Measurements from ENCODE around the gene ZNRD2.
A peak's percentile ranks its signal among the peaks of the same experiment; 100 is the strongest.

ZNRD2 gene

DNA sequence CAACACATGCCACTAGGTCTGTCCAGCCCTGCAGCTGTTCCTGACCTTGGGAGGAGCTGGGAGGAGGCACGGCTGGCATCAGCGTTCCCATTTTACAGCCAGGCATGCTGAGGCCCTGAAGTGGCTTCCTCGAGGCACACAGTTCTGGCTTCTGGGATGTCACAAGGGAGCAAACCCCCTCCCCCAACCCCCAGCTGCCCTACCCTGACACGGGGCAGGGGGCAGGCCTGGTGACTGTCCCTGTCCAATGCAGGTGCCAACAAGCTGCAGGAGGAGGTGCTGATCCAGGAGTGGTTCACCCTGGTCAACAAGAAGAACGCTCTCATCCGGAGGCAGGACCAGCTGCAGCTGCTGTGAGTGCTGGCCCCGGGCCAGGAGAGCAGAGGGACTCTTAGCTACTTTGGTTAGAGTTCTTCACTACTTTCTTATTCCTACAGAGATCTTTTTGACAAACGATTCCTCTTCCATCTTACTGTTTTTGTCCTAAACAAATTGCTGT lies 20.0 kb downstream of the ZNRD2 start:
- H2BK12ac ChIP-seq (ENCODE audit: low read length) = no peak overlapping the region
- H3K9ac ChIP-seq (ENCODE audit: low read length) = no peak overlapping the region
- H3K4me1 ChIP-seq (ENCODE audit: control insufficient read depth in 1 of 2, insufficient read depth in 2 of 2, low read length in 2 of 2) = peaks cover 0 to 8% of the 10 kb centered on the region in 2 experiments
- H3K4ac ChIP-seq (ENCODE audit: low read depth, low read length) = no peak overlapping the region
- H2AK5ac ChIP-seq (ENCODE audit: low read length) = no peak overlapping the region
- WGBS (ENCODE audit: extremely low coverage, insufficient coverage, insufficient read length) = no CpG with 5 or more reads among the region's 8 CpGs
- no peak overlapping the region for H2BK120ac ChIP-seq (ENCODE audit: insufficient read depth, low read length, poor library complexity)
- H3K23ac ChIP-seq (ENCODE audit: low read length) = no peak overlapping the region
- H2AFZ ChIP-seq (ENCODE audit: insufficient read depth, low read length, poor library complexity) = no peak overlapping the region
- H3K79me2 ChIP-seq (ENCODE audit: control insufficient read depth, insufficient read depth, low read length, poor library complexity) = no peaks in the 10 kb centered on the region
- H3K14ac ChIP-seq (ENCODE audit: low read length) = no peak overlapping the region
- no peak overlapping the region for H3K4me3 ChIP-seq (ENCODE audit: low read depth, low read length)
- peaks cover 5% of the 10 kb centered on the region for H3K27me3 ChIP-seq (ENCODE audit: insufficient read depth, low read length)
- peaks cover 8 to 12% of the 10 kb centered on the region in 2 experiments for H3K36me3 ChIP-seq (ENCODE audit: control insufficient read depth in 1 of 2, insufficient read depth in 2 of 2, low read length in 2 of 2)
- H3K79me1 ChIP-seq (ENCODE audit: low read length) = peaks cover 3% of the 10 kb centered on the region
- no peak overlapping the region for H4K8ac ChIP-seq (ENCODE audit: low read depth, low read length)
- H3K9me3 ChIP-seq (ENCODE audit: insufficient read depth, low read depth, low read length) = peaks cover 4% of the 10 kb centered on the region
- no peak overlapping the region for H2BK5ac ChIP-seq (ENCODE audit: low read depth, low read length, poor library complexity)
- no peak overlapping the region for H3K27ac ChIP-seq (ENCODE audit: low read depth, low read length)
- H4K12ac ChIP-seq (ENCODE audit: low read depth, low read length) = no peak overlapping the region
- DNase-seq = no peak
- H3K18ac ChIP-seq (ENCODE audit: low read length) = no peak overlapping the region
- no peak overlapping the region for H4K91ac ChIP-seq (ENCODE audit: low read depth, low read length)
- no peak overlapping the region for H3K4me2 ChIP-seq (ENCODE audit: low read length)

- no peak overlapping the region for H2AFZ ChIP-seq (ENCODE audit: insufficient read depth, low read length, poor library complexity)
- H2BK12ac ChIP-seq (ENCODE audit: low read length) = no peak overlapping the region
- H3K79me2 ChIP-seq (ENCODE audit: control insufficient read depth, insufficient read depth, low read length, poor library complexity) = no peaks in the 10 kb centered on the region
- H3K23ac ChIP-seq (ENCODE audit: low read length) = no peak overlapping the region
- H2AK5ac ChIP-seq (ENCODE audit: low read length) = no peak overlapping the region
- no peak overlapping the region for H2BK120ac ChIP-seq (ENCODE audit: insufficient read depth, low read length, poor library complexity)
- DNase-seq = peak in 1 of 2 donors; percentile 48
- H3K79me1 ChIP-seq (ENCODE audit: low read length) = peaks cover 3% of the 10 kb centered on the region
- H3K9ac ChIP-seq (ENCODE audit: low read length) = no peak overlapping the region
- no peak overlapping the region for H3K4me3 ChIP-seq (ENCODE audit: low read depth, low read length)
- H4K91ac ChIP-seq (ENCODE audit: low read depth, low read length) = no peak overlapping the region
- H3K4me1 ChIP-seq (ENCODE audit: control insufficient read depth in 1 of 2, insufficient read depth in 2 of 2, low read length in 2 of 2) = peaks cover 0 to 8% of the 10 kb centered on the region in 2 experiments
- H4K12ac ChIP-seq (ENCODE audit: low read depth, low read length) = no peak overlapping the region
- H3K27me3 ChIP-seq (ENCODE audit: insufficient read depth, low read length) = peaks cover 5% of the 10 kb centered on the region
- H4K8ac ChIP-seq (ENCODE audit: low read depth, low read length) = peak overlapping the region; percentile 42
- no peak overlapping the region for H3K27ac ChIP-seq (ENCODE audit: low read depth, low read length)
- peaks cover 4% of the 10 kb centered on the region for H3K9me3 ChIP-seq (ENCODE audit: insufficient read depth, low read depth, low read length)
- H2BK5ac ChIP-seq (ENCODE audit: low read depth, low read length, poor library complexity) = no peak overlapping the region
- H3K36me3 ChIP-seq (ENCODE audit: control insufficient read depth in 1 of 2, insufficient read depth in 2 of 2, low read length in 2 of 2) = peaks cover 6 to 12% of the 10 kb centered on the region in 2 experiments
- H3K4me2 ChIP-seq (ENCODE audit: low read length) = peak overlapping the region; percentile 64
- no peak overlapping the region for H3K18ac ChIP-seq (ENCODE audit: low read length)
- WGBS (ENCODE audit: extremely low coverage, insufficient coverage, insufficient read length) = no CpG with 5 or more reads among the region's 106 CpGs
- no peak overlapping the region for H3K4ac ChIP-seq (ENCODE audit: low read depth, low read length)
- H3K14ac ChIP-seq (ENCODE audit: low read length) = peak overlapping the region; percentile 14
These were observed 21.9 kb downstream of the ZNRD2 start for GRCh38 chr11:65591939-65592857.

GRCh38 chr11:65592858-65593517 lies 22.7 kb downstream of the ZNRD2 start:
- H2AFZ ChIP-seq (ENCODE audit: insufficient read depth, low read length, poor library complexity) = no peak overlapping the region
- no peak overlapping the region for H2BK120ac ChIP-seq (ENCODE audit: insufficient read depth, low read length, poor library complexity)
- peaks cover 3% of the 10 kb centered on the region for H3K79me1 ChIP-seq (ENCODE audit: low read length)
- H3K4me3 ChIP-seq (ENCODE audit: low read depth, low read length) = no peak overlapping the region
- peaks cover 5% of the 10 kb centered on the region for H3K27me3 ChIP-seq (ENCODE audit: insufficient read depth, low read length)
- no peak overlapping the region for H4K12ac ChIP-seq (ENCODE audit: low read depth, low read length)
- peak in 1 of 2 donors; percentile 6 for DNase-seq
- H3K4me1 ChIP-seq (ENCODE audit: control insufficient read depth in 1 of 2, insufficient read depth in 2 of 2, low read length in 2 of 2) = peaks cover 0 to 8% of the 10 kb centered on the region in 2 experiments
- no peaks in the 10 kb centered on the region for H3K79me2 ChIP-seq (ENCODE audit: control insufficient read depth, insufficient read depth, low read length, poor library complexity)
- no peak overlapping the region for H2BK5ac ChIP-seq (ENCODE audit: low read depth, low read length, poor library complexity)
- no peak overlapping the region for H3K23ac ChIP-seq (ENCODE audit: low read length)
- H4K91ac ChIP-seq (ENCODE audit: low read depth, low read length) = no peak overlapping the region
- H3K14ac ChIP-seq (ENCODE audit: low read length) = no peak overlapping the region
- H3K9me3 ChIP-seq (ENCODE audit: insufficient read depth, low read depth, low read length) = peaks cover 4% of the 10 kb centered on the region
- no CpG with 5 or more reads among the region's 22 CpGs for WGBS (ENCODE audit: extremely low coverage, insufficient coverage, insufficient read length)
- no peak overlapping the region for H2AK5ac ChIP-seq (ENCODE audit: low read length)
- H3K18ac ChIP-seq (ENCODE audit: low read length) = no peak overlapping the region
- no peak overlapping the region for H3K4me2 ChIP-seq (ENCODE audit: low read length)
- H3K4ac ChIP-seq (ENCODE audit: low read depth, low read length) = no peak overlapping the region
- H3K27ac ChIP-seq (ENCODE audit: low read depth, low read length) = no peak overlapping the region
- H3K9ac ChIP-seq (ENCODE audit: low read length) = no peak overlapping the region
- H3K36me3 ChIP-seq (ENCODE audit: control insufficient read depth in 1 of 2, insufficient read depth in 2 of 2, low read length in 2 of 2) = peaks cover 12 to 16% of the 10 kb centered on the region in 2 experiments
- no peak overlapping the region for H4K8ac ChIP-seq (ENCODE audit: low read depth, low read length)
- H2BK12ac ChIP-seq (ENCODE audit: low read length) = no peak overlapping the region

DNA sequence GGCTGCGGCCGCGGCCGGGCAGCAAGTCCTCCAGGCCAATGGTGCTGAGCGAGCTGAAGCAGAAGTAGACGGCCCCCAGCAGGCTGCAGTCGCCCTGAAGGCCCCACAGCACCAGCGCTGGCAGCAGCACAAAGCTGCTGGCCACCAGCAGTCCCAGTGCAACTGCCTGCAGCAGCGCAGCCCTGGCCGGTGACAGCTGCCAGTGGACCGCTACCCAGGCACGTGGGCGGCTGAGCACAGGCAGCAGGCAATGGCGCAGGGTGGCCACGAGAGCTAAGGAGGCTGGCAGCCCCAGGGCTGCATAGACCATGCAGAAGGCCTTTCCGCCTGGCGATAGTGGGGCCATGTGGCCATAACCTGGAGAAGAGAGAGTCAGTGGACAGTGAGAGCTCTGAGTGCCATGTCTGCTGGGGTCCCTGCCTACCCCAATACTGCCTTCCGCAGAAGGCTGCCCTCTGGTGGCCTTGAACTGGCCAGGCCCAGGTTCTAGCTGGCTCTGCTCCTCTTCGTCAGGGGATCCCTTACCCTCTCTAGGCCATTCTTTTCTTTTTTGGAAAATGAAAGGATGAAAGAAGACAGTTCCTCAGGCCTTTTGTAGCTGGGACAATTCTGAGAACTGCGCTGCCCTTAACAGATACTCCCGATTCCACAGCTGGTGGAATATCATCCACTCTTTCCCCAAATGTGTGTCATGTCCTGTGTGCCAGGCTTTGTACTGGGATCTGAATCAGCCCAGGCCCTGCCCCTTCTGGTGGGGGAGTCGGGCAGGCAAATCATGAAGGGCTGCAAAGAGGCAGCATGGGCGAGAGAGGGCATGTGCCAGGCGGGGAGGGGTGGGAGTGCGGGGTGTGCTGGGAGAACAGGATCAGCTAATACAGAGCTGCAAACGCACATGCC lies 23.5 kb downstream of the ZNRD2 start:
- H4K91ac ChIP-seq (ENCODE audit: low read depth, low read length) = no peak overlapping the region
- H3K9ac ChIP-seq (ENCODE audit: low read length) = no peak overlapping the region
- peaks cover 4% of the 10 kb centered on the region for H3K9me3 ChIP-seq (ENCODE audit: insufficient read depth, low read depth, low read length)
- no peak overlapping the region for H3K23ac ChIP-seq (ENCODE audit: low read length)
- no peak overlapping the region for H3K4me2 ChIP-seq (ENCODE audit: low read length)
- no peak overlapping the region for H2AK5ac ChIP-seq (ENCODE audit: low read length)
- H3K79me2 ChIP-seq (ENCODE audit: control insufficient read depth, insufficient read depth, low read length, poor library complexity) = no peaks in the 10 kb centered on the region
- WGBS (ENCODE audit: extremely low coverage, insufficient coverage, insufficient read length) = no CpG with 5 or more reads among the region's 26 CpGs
- no peak overlapping the region for H4K8ac ChIP-seq (ENCODE audit: low read depth, low read length)
- peaks cover 5% of the 10 kb centered on the region for H3K27me3 ChIP-seq (ENCODE audit: insufficient read depth, low read length)
- H2BK12ac ChIP-seq (ENCODE audit: low read length) = no peak overlapping the region
- H2AFZ ChIP-seq (ENCODE audit: insufficient read depth, low read length, poor library complexity) = no peak overlapping the region
- no peak overlapping the region for H3K4me3 ChIP-seq (ENCODE audit: low read depth, low read length)
- H3K18ac ChIP-seq (ENCODE audit: low read length) = no peak overlapping the region
- H3K27ac ChIP-seq (ENCODE audit: low read depth, low read length) = no peak overlapping the region
- peaks cover 20 to 23% of the 10 kb centered on the region in 2 experiments for H3K36me3 ChIP-seq (ENCODE audit: control insufficient read depth in 1 of 2, insufficient read depth in 2 of 2, low read length in 2 of 2)
- no peak overlapping the region for H4K12ac ChIP-seq (ENCODE audit: low read depth, low read length)
- no peak overlapping the region for H3K4ac ChIP-seq (ENCODE audit: low read depth, low read length)
- H2BK120ac ChIP-seq (ENCODE audit: insufficient read depth, low read length, poor library complexity) = no peak overlapping the region
- H2BK5ac ChIP-seq (ENCODE audit: low read depth, low read length, poor library complexity) = no peak overlapping the region
- H3K4me1 ChIP-seq (ENCODE audit: control insufficient read depth in 1 of 2, insufficient read depth in 2 of 2, low read length in 2 of 2) = peaks cover 0 to 8% of the 10 kb centered on the region in 2 experiments
- peak in 1 of 2 donors; percentile 50 for DNase-seq
- H3K79me1 ChIP-seq (ENCODE audit: low read length) = peaks cover 3% of the 10 kb centered on the region
- H3K14ac ChIP-seq (ENCODE audit: low read length) = no peak overlapping the region

Measured in trophoblast cell (in vitro differentiated cells and primary cell).